Osteoblast (primary cell): ENCODE measurements around the gene UBE3B. TPM values are rescaled to one million over a fixed set of nuclear protein-coding genes. Genes with fewer than 3 reads are reported as not detected.

Experiments
- DNase-seq: peaks from one replicate; pipeline ENCODE4 v3.0.0; 2011; ENCODE audit warnings: low spot score, mixed read lengths; ENCODE audit not compliant: insufficient read length; ENCODE audit errors: missing footprints
- H2AFZ ChIP-seq: 2 replicates; pipeline ENCODE4 v1.6.0; 2011; ENCODE audit warnings: mild to moderate bottlenecking, low read length
- H3K27ac ChIP-seq: 2 replicates; pipeline ENCODE4 v1.5.1; 2011; ENCODE audit warnings: mild to moderate bottlenecking, low read depth, low read length, moderate library complexity
- H3K27me3 ChIP-seq: 2 replicates; pipeline ENCODE4 v1.6.0; 2012; ENCODE audit warnings: mild to moderate bottlenecking, control low read depth, inconsistent platforms, low read length, moderate library complexity; ENCODE audit not compliant: insufficient read depth
- H3K36me3 ChIP-seq: 2 replicates; pipeline ENCODE4 v1.5.1; 2011; ENCODE audit warnings: mild to moderate bottlenecking, low read length, control low read depth, moderate library complexity; ENCODE audit not compliant: insufficient read depth
- H3K4me1 ChIP-seq: 2 replicates; pipeline ENCODE4 v1.5.1; 2011; ENCODE audit warnings: mild to moderate bottlenecking, low read length, control low read depth, moderate library complexity; ENCODE audit not compliant: insufficient read depth
- H3K4me2 ChIP-seq: 2 replicates; pipeline ENCODE4 v1.6.0; 2011; ENCODE audit warnings: mild to moderate bottlenecking, low read length; ENCODE audit not compliant: insufficient read depth
- H3K4me3 ChIP-seq: fragments of 200-600 bp; sonication (generic); 3 replicates; pipeline ENCODE4 v1.5.1; 2012; ENCODE audit warnings: mild to moderate bottlenecking, low read length, inconsistent platforms; ENCODE audit not compliant: insufficient read depth
- H3K79me2 ChIP-seq: 2 replicates; pipeline ENCODE4 v1.6.0; 2012; ENCODE audit warnings: mild to moderate bottlenecking, low read length, control low read depth, inconsistent platforms; ENCODE audit not compliant: insufficient read depth
- H3K9me3 ChIP-seq: 2 replicates; pipeline ENCODE4 v1.5.1; 2011; ENCODE audit warnings: low read depth, low read length, control low read depth
- H4K20me1 ChIP-seq: 2 replicates; pipeline ENCODE4 v1.6.0; 2012; ENCODE audit warnings: mild to moderate bottlenecking, low read length, control low read depth; ENCODE audit not compliant: insufficient read depth
- CTCF ChIP-seq: IDR thresholded peaks from 2 replicates; pipeline ENCODE4 v1.5.1; 2011; ENCODE audit warnings: mild to moderate bottlenecking, low read depth, low read length, moderate library complexity; ENCODE audit errors: extremely low read depth
- total RNA-seq: library from RNA; depleted of rRNA; stranded (reverse); fragments of >200 nt; gene quantifications from 2 replicates; pipeline ENCODE4 v1.2.3, GENCODE V29; 2012

The UBE3B gene
- total RNA-seq, 1 donor = 40.9 TPM

- Histone ChIP-seq H3K9me3 (no peaks in the 10 kb centered on the region), H3K4me1 (peaks cover 78% of the 10 kb centered on the region), H2AFZ (no peak overlapping the region), H3K27ac (peak overlapping the region; percentile 100), H3K4me2 (no peak overlapping the region), H3K4me3 (no peak overlapping the region), H3K36me3 (peaks cover 47% of the 10 kb centered on the region), H3K27me3 (no peaks in the 10 kb centered on the region), H4K20me1 (no peaks in the 10 kb centered on the region), H3K79me2 (peaks cover 85% of the 10 kb centered on the region)
- no peak for DNase-seq
- no peak for TF ChIP-seq CTCF
These were observed 16.9 kb upstream of the UBE3B start for GRCh38 chr12:109460538-109460937.

- Histone ChIP-seq H3K79me2 (peaks cover 85% of the 10 kb centered on the region), H3K4me2 (peak overlapping the region; percentile 53), H2AFZ (no peak overlapping the region), H3K36me3 (peaks cover 45% of the 10 kb centered on the region), H3K27ac (peak overlapping the region; percentile 100), H3K4me1 (peaks cover 78% of the 10 kb centered on the region), H3K27me3 (no peaks in the 10 kb centered on the region), H3K4me3 (no peak overlapping the region), H4K20me1 (peaks cover 2% of the 10 kb centered on the region), H3K9me3 (no peaks in the 10 kb centered on the region)
- no peak for TF ChIP-seq CTCF
- no peak for DNase-seq
These were observed 16.2 kb upstream of the UBE3B start for GRCh38 chr12:109461049-109461845.

GRCh38 chr12:109461846-109462756, 15.3 kb upstream of the UBE3B start:
- Histone ChIP-seq H3K9me3 (no peaks in the 10 kb centered on the region), H3K79me2 (peaks cover 85% of the 10 kb centered on the region), H3K27ac (peak overlapping the region; percentile 100), H3K36me3 (peaks cover 42% of the 10 kb centered on the region), H3K4me2 (peak overlapping the region; percentile 78), H3K27me3 (no peaks in the 10 kb centered on the region), H4K20me1 (peaks cover 4% of the 10 kb centered on the region), H3K4me1 (peaks cover 80% of the 10 kb centered on the region), H2AFZ (no peak overlapping the region), H3K4me3 (peak overlapping the region; percentile 22)
- DNase-seq = peak; percentile 91
- no peak for TF ChIP-seq CTCF
